WERI-Rb-1 (cell line): ENCODE results near the gene OTOA.
"Not testable (repeated sequence)": the region's sequence is repeated elsewhere in the genome, so short reads cannot be mapped to it uniquely, and the experiment has no call there.

Experiments used
- DNase-seq: peaks from one replicate; pipeline ENCODE4 v3.0.0-alpha.2; 2020
- H3K27ac ChIP-seq: fragments of 250-450 bp; sonication (Bioruptor Pico); 2 replicates; pipeline ENCODE4 v1.5.1; 2020; ENCODE audit warnings: mild to moderate bottlenecking, moderate library complexity
- H3K27me3 ChIP-seq: fragments of 250-450 bp; sonication (Bioruptor Pico); 2 replicates; pipeline ENCODE4 v1.5.1; 2021; ENCODE audit warnings: mild to moderate bottlenecking, low read depth, moderate library complexity; ENCODE audit not compliant: insufficient read depth, severe bottlenecking
- H3K36me3 ChIP-seq: fragments of 250-450 bp; sonication (Bioruptor Pico); 2 replicates; pipeline ENCODE4 v1.5.1; 2020; ENCODE audit warnings: mild to moderate bottlenecking, moderate library complexity
- H3K4me3 ChIP-seq: 2 replicates; pipeline ENCODE4 v1.5.1; 2011; ENCODE audit warnings: low read depth, mild to moderate bottlenecking, control low read depth, low read length
- H3K9me3 ChIP-seq: fragments of 250-450 bp; sonication (Bioruptor Pico); 2 replicates; pipeline ENCODE4 v1.5.1; 2021; ENCODE audit warnings: mild to moderate bottlenecking, moderate library complexity; ENCODE audit not compliant: severe bottlenecking
- CTCF ChIP-seq: IDR thresholded peaks from 2 replicates; pipeline ENCODE4 v1.5.1; 2011; ENCODE audit warnings: low read depth, mild to moderate bottlenecking, control low read depth, inconsistent platforms, low read length

The OTOA gene

GRCh38 chr16:21620592-21620991, 43.2 kb upstream of the OTOA start:
- no peak for TF ChIP-seq CTCF
- Histone ChIP-seq H3K9me3 (no peaks in the 10 kb centered on the region), H3K27ac (no peak overlapping the region), H3K4me3 (no peak overlapping the region), H3K27me3 (no peaks in the 10 kb centered on the region), H3K36me3 (peaks cover 29% of the 10 kb centered on the region)
- no peak for DNase-seq

- H3K4me3 ChIP-seq, result no peak overlapping the region
- no peak for TF ChIP-seq CTCF
- H3K36me3 ChIP-seq, result peaks cover 41% of the 10 kb centered on the region
- no peaks in the 10 kb centered on the region for H3K9me3 ChIP-seq
- no peaks in the 10 kb centered on the region for H3K27me3 ChIP-seq
- DNase-seq, result no peak
- H3K27ac ChIP-seq, result no peak overlapping the region
These were observed 41.2 kb upstream of the OTOA start for GRCh38 chr16:21622545-21622944.

GRCh38 chr16:21625026-21625425, 38.7 kb upstream of the OTOA start:
- H3K27ac ChIP-seq, result no peak overlapping the region
- peaks cover 6% of the 10 kb centered on the region for H3K9me3 ChIP-seq
- no peak for DNase-seq
- peaks cover 52% of the 10 kb centered on the region for H3K36me3 ChIP-seq
- no peak for TF ChIP-seq CTCF
- no peak overlapping the region for H3K4me3 ChIP-seq
- no peaks in the 10 kb centered on the region for H3K27me3 ChIP-seq

GRCh38 chr16:21626659-21627277, 37.0 kb upstream of the OTOA start:
- H3K27me3 ChIP-seq, result no peaks in the 10 kb centered on the region
- H3K4me3 ChIP-seq, result no peak overlapping the region
- TF ChIP-seq CTCF, result no peak
- no peak overlapping the region for H3K27ac ChIP-seq
- H3K9me3 ChIP-seq, result peaks cover 9% of the 10 kb centered on the region
- DNase-seq, result no peak
- H3K36me3 ChIP-seq, result peaks cover 58% of the 10 kb centered on the region

- Histone ChIP-seq H3K36me3 (peaks cover 55% of the 10 kb centered on the region), H3K27me3 (no peaks in the 10 kb centered on the region), H3K9me3 (peaks cover 9% of the 10 kb centered on the region), H3K27ac (no peak overlapping the region), H3K4me3 (no peak overlapping the region)
- no peak for DNase-seq
- no peak for TF ChIP-seq CTCF
These were observed 35.5 kb upstream of the OTOA start for GRCh38 chr16:21628121-21628726.

GRCh38 chr16:21628772-21629171, 35.0 kb upstream of the OTOA start:
- DNase-seq, result no peak
- Histone ChIP-seq H3K27ac (no peak overlapping the region), H3K27me3 (no peaks in the 10 kb centered on the region), H3K9me3 (peaks cover 9% of the 10 kb centered on the region), H3K36me3 (peaks cover 49% of the 10 kb centered on the region), H3K4me3 (no peak overlapping the region)
- no peak for TF ChIP-seq CTCF

- not testable (repeated sequence) for DNase-seq, H3K27ac ChIP-seq, H3K27me3 ChIP-seq, H3K4me3 ChIP-seq, H3K9me3 ChIP-seq
- H3K36me3 ChIP-seq, result peaks cover 44% of the 10 kb centered on the region
These were observed 33.9 kb upstream of the OTOA start for GRCh38 chr16:21629616-21630539.

GRCh38 chr16:21630866-21631265, 32.9 kb upstream of the OTOA start:
- not testable (repeated sequence) for H3K9me3 ChIP-seq, DNase-seq, H3K27me3 ChIP-seq, H3K27ac ChIP-seq, H3K4me3 ChIP-seq
- peaks cover 38% of the 10 kb centered on the region for H3K36me3 ChIP-seq
